Measurements from ENCODE around the gene MSI2. TPM values are rescaled to one million over a fixed set of nuclear protein-coding genes. Genes with fewer than 3 reads are reported as not detected.

MSI2 gene
- total and polyA plus RNA-seq, 12 donors: 32.6 to 411 (median 148) TPM

GRCh38 chr17:57493171-57493570, 236.8 kb downstream of the MSI2 start:
- Histone ChIP-seq H3K36me3 (replicated peaks in 1 of 2) (no peaks in the 10 kb centered on the region), H3K27ac (no peak overlapping the region), H3K4me1 (replicated peaks in 1 of 2) (peaks cover 22 to 55% of the 10 kb centered on the region in 2 donors), H3K4me3 (no peak overlapping the region), H3K9me3 (replicated peaks in 1 of 3) (no peaks in the 10 kb centered on the region), H3K27me3 (no peaks in the 10 kb centered on the region)
- DNase-seq: no peak
- WGBS, 4 donors: 85 to 94% (median 91%) methylated on average over 5 of the region's 5 CpGs
- intact Hi-C loops (cut with DNase I): no loop called here
- TF ChIP-seq CTCF (IDR thresholded peaks at IDR 0.05) (no peak), POLR2A (IDR thresholded peaks at IDR 0.05) (no peak)

GRCh38 chr17:57493625-57494024, 237.3 kb downstream of the MSI2 start:
- no peaks in the 10 kb centered on the region for H3K9me3 ChIP-seq (replicated peaks in 1 of 3)
- WGBS, 4 donors: 91 to 98% (median 96%) methylated on average over 6 of the region's 6 CpGs
- H3K4me3 ChIP-seq: no peak overlapping the region
- no peak for TF ChIP-seq CTCF (IDR thresholded peaks at IDR 0.05)
- no peak for TF ChIP-seq POLR2A (IDR thresholded peaks at IDR 0.05)
- no peak for DNase-seq
- no peaks in the 10 kb centered on the region for H3K27me3 ChIP-seq
- H3K36me3 ChIP-seq (replicated peaks in 1 of 2): no peaks in the 10 kb centered on the region
- no peak overlapping the region for H3K27ac ChIP-seq
- peaks cover 22 to 51% of the 10 kb centered on the region in 2 donors for H3K4me1 ChIP-seq (replicated peaks in 1 of 2)
- intact Hi-C loops (cut with DNase I): no loop called here

- WGBS, 4 donors: 92 to 96% (median 94%) methylated on average over 5 of the region's 5 CpGs
- TF ChIP-seq CTCF (IDR thresholded peaks at IDR 0.05): no peak
- TF ChIP-seq POLR2A (IDR thresholded peaks at IDR 0.05): no peak
- Histone ChIP-seq H3K36me3 (replicated peaks in 1 of 2) (no peaks in the 10 kb centered on the region), H3K4me1 (replicated peaks in 1 of 2) (peaks cover 17 to 43% of the 10 kb centered on the region in 2 donors), H3K4me3 (no peak overlapping the region), H3K27me3 (no peaks in the 10 kb centered on the region), H3K27ac (no peak overlapping the region), H3K9me3 (replicated peaks in 1 of 3) (no peaks in the 10 kb centered on the region)
- DNase-seq: no peak
- intact Hi-C loops (cut with DNase I): no loop called here
Observed at GRCh38 chr17:57494443-57494842, 238.1 kb downstream of the MSI2 start.

GRCh38 chr17:57495771-57496170, 239.4 kb downstream of the MSI2 start:
- Histone ChIP-seq H3K36me3 (replicated peaks in 1 of 2) (no peaks in the 10 kb centered on the region), H3K9me3 (replicated peaks in 1 of 3) (no peaks in the 10 kb centered on the region), H3K27me3 (no peaks in the 10 kb centered on the region), H3K4me3 (no peak overlapping the region), H3K4me1 (replicated peaks in 1 of 2) (peaks cover 10 to 31% of the 10 kb centered on the region in 2 donors), H3K27ac (no peak overlapping the region)
- TF ChIP-seq CTCF (IDR thresholded peaks at IDR 0.05) (no peak), POLR2A (IDR thresholded peaks at IDR 0.05) (no peak)
- 95 to 98% (median 97%) methylated on average over 6 of the region's 6 CpGs for WGBS, 4 donors
- intact Hi-C loops (cut with DNase I): no loop called here
- no peak for DNase-seq

All from adrenal gland (tissue), 12 donors.